Ramos (cell line): Measurements from ENCODE around the gene GOLGA8Q.
"Not testable (repeated sequence)": the region's sequence is repeated elsewhere in the genome, so short reads cannot be mapped to it uniquely, and the experiment has no call there.

Experiments
- in situ Hi-C: fragments of 300-500 bp; cut with MboI; formaldehyde crosslinking; loops from one replicate; pipeline ENCODE4 v1.14.3; 2022; ENCODE audit warnings: low sequenced_read_pairs; ENCODE audit not compliant: unreplicated experiment

Gene GOLGA8Q, protein sequence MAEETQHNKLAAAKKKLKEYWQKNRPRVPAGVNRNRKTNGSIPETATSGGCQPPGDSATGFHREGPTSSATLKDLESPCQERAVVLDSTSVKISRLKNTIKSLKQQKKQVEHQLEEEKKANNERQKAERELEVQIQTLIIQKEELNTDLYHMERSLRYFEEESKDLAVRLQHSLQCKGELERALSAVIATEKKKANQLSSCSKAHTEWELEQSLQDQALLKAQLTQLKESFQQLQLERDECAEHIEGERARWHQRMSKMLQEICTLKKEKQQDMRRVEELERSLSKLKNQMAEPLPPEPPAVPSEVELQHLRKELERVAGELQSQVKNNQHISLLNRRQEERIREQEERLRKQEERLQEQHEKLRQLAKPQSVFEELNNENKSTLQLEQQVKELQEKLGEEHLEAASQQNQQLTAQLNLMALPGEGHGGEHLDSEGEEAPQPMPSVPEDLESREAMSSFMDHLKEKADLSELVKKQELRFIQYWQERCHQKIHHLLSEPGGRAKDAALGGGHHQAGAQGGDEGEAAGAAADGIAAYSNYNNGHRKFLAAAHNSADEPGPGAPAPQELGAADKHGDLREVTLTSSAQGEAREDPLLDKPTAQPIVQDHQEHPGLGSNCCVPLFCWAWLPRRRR

DNA sequence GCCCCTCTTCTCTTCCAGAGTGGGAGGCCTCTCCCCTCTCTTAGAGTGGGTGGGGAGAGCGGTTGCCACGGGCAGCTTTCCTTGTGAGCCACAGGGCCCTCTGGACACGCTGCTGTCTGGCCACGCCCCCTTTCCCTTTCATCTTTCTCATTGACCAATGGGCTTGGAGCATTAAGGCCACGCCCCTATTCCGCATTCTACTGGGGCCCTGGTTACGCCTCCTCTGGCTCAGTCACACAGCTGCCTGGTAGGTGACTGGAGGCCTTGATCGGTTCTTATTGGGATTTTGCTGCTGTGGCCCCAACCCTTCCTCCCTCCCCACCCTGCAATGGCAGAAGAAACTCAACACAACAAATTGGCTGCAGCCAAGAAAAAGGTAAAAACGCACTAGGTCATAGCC is at the start of gene GOLGA8Q:
Gene GOLGA8Q (plus strand): TSS at position 301 of the 400 bp plus-strand sequence. CDS start 28 bp downstream, at position 329.
- in situ Hi-C loops: not testable (repeated sequence)

DNA sequence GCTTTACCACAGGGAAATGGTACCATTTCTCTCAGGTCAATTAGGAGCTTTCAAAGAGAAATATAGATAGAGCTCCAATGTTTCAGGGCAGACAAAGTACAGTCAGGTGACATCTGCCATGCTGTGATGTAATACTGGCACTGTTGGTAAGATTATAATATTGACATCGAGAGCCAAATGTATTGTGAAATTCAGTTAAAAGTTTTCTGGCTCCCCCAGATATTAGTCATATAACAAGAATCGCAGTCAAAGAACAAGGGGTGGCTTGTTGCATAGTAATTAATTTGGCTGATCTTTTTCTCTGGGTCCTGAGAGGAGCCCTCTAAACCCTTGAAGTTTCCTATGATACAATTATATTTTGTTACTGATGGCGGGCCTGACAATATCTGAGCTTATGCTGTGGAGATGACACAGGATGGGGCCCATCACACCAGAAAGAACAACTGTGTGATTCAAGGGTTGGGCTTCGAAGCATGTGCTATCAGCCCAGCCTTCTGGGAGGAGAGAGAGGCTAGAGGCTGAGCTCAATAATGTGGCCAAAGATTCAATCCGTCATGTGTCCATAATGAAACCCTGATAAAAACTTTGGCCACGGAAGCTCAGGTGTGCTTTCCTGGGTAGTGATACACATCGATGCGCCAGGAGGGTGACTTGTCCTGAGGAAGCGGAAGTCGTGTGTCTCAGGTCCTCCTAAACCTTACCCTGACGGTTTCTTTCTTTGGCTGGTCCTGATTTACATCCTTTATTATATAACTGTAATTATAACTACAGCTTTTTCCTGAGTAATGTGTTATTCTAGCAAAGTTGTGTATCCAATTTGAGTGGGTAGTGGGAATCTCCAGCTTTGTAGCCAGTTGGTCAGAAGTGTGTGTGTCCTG is 48.7 kb upstream of the GOLGA8Q start:
- in situ Hi-C loops: not testable (repeated sequence)

DNA sequence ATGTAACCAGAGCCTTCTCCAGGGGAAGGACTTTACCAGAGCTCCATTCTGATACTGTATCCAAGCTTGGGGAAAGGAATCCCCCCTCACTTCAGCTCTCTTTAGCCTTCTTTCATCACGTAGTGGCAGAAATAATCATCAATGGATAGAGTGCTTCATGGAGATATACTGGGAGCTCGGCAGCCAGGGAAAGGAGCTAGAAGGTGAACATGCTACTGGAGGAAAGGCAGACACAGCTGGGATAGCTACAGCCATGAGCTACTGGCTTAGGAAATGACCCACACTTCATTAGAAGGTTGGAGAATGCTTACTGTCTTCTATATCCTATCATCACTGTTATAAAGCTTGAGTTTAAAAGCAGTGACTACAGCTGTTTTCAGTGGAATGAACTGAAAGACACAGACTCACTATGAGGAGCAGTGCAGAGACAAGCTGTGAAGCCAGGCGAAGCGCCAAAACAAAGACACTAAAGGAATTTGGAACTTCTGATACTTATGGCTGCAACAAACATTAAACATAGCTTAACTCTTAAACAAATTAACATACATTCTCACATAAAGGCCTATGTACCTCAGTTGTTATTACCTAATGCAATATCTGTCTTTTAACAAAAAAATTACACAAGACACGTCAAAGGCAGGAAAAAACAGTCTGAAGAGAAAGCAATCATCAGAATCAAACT is 47.5 kb upstream of the GOLGA8Q start:
- in situ Hi-C loops: not testable (repeated sequence)

GRCh38 chr15:30514545-30514944 is 37.3 kb upstream of the GOLGA8Q start:
- in situ Hi-C loops: not testable (repeated sequence)

- in situ Hi-C loops: not testable (repeated sequence)
Measured at GRCh38 chr15:30523453-30524243, 28.2 kb upstream of the GOLGA8Q start.

DNA sequence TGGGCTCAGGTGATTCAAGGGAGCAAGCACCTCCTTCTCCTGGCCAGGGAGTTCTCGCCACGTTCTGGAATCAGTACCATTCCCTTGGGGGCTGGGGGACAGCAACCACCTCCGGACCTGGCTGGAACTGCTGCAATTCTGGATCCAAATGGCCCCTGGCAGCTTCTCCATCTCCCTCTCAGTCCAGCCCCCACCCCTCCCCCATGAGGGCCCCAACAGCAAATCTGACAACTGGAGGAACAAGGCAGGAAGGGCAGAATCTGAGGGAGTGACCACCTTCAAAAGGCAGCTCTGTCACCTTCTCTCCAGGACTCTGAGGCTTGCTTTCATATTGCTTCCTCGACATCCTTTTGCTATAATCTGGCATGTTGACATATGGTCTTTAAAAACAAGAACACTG is 25.9 kb upstream of the GOLGA8Q start:
- in situ Hi-C loops: not testable (repeated sequence)

- in situ Hi-C loops: not testable (repeated sequence)
Measured at GRCh38 chr15:30529049-30529448, 22.8 kb upstream of the GOLGA8Q start.

- in situ Hi-C loops: not testable (repeated sequence)
Measured at GRCh38 chr15:30566949-30567348, 15.1 kb downstream of the GOLGA8Q start.

GRCh38 chr15:30573012-30573491 is 21.2 kb downstream of the GOLGA8Q start:
- in situ Hi-C loops: not testable (repeated sequence)

GRCh38 chr15:30579394-30579970 is 27.6 kb downstream of the GOLGA8Q start:
- in situ Hi-C loops: not testable (repeated sequence)

DNA sequence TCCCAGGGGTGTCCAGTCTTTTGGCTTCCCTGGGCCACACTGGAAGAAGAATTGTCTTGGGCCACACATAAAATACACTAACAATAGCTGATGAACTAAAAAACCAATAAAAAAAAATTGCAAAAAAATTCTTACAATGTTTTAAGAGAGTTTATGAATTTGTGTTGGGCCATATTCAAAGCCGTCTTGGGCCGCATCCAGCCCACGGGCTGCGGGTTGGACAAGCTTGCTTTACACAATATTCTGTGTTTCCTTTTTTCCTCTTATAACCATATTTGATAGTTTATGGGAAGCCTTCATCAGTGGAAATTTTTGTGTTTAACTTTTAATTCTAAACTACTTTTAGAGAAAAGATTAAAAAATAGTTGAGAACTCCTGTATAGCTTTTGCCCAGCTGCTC is 28.9 kb downstream of the GOLGA8Q start:
- in situ Hi-C loops: not testable (repeated sequence)

- in situ Hi-C loops: not testable (repeated sequence)
Measured at GRCh38 chr15:30598953-30599352, 47.1 kb downstream of the GOLGA8Q start.

GRCh38 chr15:30603796-30604195 is 51.9 kb downstream of the GOLGA8Q start, which contains the start of gene GOLGA8H:
Gene GOLGA8H (plus strand): TSS chr15:30604028. CDS start chr15:30604126, 98 bp downstream.
- in situ Hi-C loops: not testable (repeated sequence)
